B cell (primary cell): Measurements from ENCODE around the gene CSNK1G1. TPM values are rescaled to one million over a fixed set of nuclear protein-coding genes. Genes with fewer than 3 reads are reported as not detected.

ENCODE experiments used
- ATAC-seq: fragments of 200-7000 bp; cut with Tn5 transposase; one replicate; pipeline ENCODE4 v1.10.0; 2021; ENCODE audit warnings: low read depth, mild to moderate bottlenecking, moderate number of reproducible peaks, moderate library complexity
- CTCF ChIA-PET: fragments of 350-600 bp; sonication (Branson Sonifier 250); formaldehyde crosslinking; loops from one replicate; lab custom pipeline; 2021; ENCODE audit warnings: antibody characterized with exemption, inconsistent platforms; lab: Charles Lee
- POLR2A ChIA-PET: fragments of 350-600 bp; sonication (Branson Sonifier 250); formaldehyde crosslinking; loops from one replicate; lab custom pipeline; 2021; ENCODE audit warnings: antibody characterized with exemption; lab: Charles Lee
- DNase-seq: peaks from one replicate; pipeline ENCODE4 v3.0.0; 2013
- H2AFZ ChIP-seq: 2 replicates; pipeline ENCODE4 v1.6.1; 2012; ENCODE audit warnings: mild to moderate bottlenecking, low read depth, low read length; ENCODE audit not compliant: insufficient read depth, poor library complexity, severe bottlenecking
- H3K27ac ChIP-seq, 2 donors: 1 replicate in 1 of 2; 2 replicates in 1 of 2; pipeline ENCODE4 v1.5.1; 2012 to 2013; ENCODE audit warnings: low read length in 2 of 2, mild to moderate bottlenecking in 2 of 2, moderate library complexity in 1 of 2
- H3K27me3 ChIP-seq, 4 experiments: fragments of 200-600 bp in 1 of 4; sonication (generic) in 1 of 4; replicated peaks in 1 of 4; 1 replicate in 2 of 4; 2 replicates in 2 of 4; pipeline versions ENCODE4 v1.6.1 to v1.7.0; 2013 to 2016; ENCODE audit warnings: low read length in 3 of 4, mild to moderate bottlenecking in 2 of 4, mixed read lengths in 1 of 4, moderate library complexity in 1 of 4; ENCODE audit not compliant: insufficient read depth in 4 of 4, control insufficient read depth in 3 of 4; ENCODE audit errors: control extremely low read depth in 1 of 4
- H3K36me3 ChIP-seq, 2 experiments: replicated peaks in 1 of 2; 1 replicate in 1 of 2; 2 replicates in 1 of 2; pipeline versions ENCODE4 v1.6.1 to v1.7.1; 2013; ENCODE audit warnings: low read length in 1 of 2; ENCODE audit not compliant: insufficient read depth in 2 of 2, control insufficient read depth in 1 of 2; ENCODE audit errors: control extremely low read depth in 1 of 2, extremely low read depth in 1 of 2
- H3K4me1 ChIP-seq, 2 donors: fragments of 200-600 bp in 1 of 2; sonication (generic) in 1 of 2; 1 replicate in 1 of 2; 2 replicates in 1 of 2; pipeline versions ENCODE4 v1.5.1 to v1.6.1; 2013 to 2017; ENCODE audit warnings: low read length in 2 of 2; ENCODE audit not compliant: control insufficient read depth in 2 of 2, insufficient read depth in 2 of 2
- H3K4me2 ChIP-seq: replicated peaks from 2 replicates; pipeline ENCODE3; 2012; ENCODE audit warnings: mild to moderate bottlenecking, low read depth, low read length; ENCODE audit not compliant: poor library complexity, severe bottlenecking
- H3K4me3 ChIP-seq, 5 experiments: fragments of 200-600 bp in 1 of 5; sonication (generic) in 1 of 5; 1 replicate in 3 of 5; 2 replicates in 2 of 5; pipeline versions ENCODE4 v1.5.1 to v1.7.0; 2011 to 2016; ENCODE audit warnings: low read length in 4 of 5, mild to moderate bottlenecking in 4 of 5, low read depth in 2 of 5, control low read depth in 1 of 5, moderate library complexity in 1 of 5; ENCODE audit not compliant: insufficient read depth in 1 of 5; ENCODE audit errors: control extremely low read depth in 1 of 5, extremely low read depth in 1 of 5
- H3K79me2 ChIP-seq: fragments of 200-600 bp; sonication (generic); one replicate; pipeline ENCODE4 v1.6.0; 2016; ENCODE audit warnings: low read length; ENCODE audit not compliant: control insufficient read depth, insufficient read depth
- H3K9ac ChIP-seq: fragments of 200-600 bp; sonication (generic); 2 replicates; pipeline ENCODE4 v1.6.1; 2017; ENCODE audit warnings: mild to moderate bottlenecking, low read length, moderate library complexity
- H3K9me3 ChIP-seq, 3 donors: one replicate each; pipeline versions ENCODE4 v1.6.1 to v1.7.1; 2013; ENCODE audit warnings: low read length in 2 of 3; ENCODE audit not compliant: control insufficient read depth in 2 of 3, insufficient read depth in 1 of 3; ENCODE audit errors: control extremely low read depth in 1 of 3
- H4K20me1 ChIP-seq: 2 replicates; pipeline ENCODE4 v1.6.0; 2012; ENCODE audit warnings: mild to moderate bottlenecking, low read length; ENCODE audit not compliant: insufficient read depth, control insufficient read depth, poor library complexity, severe bottlenecking
- H3K27ac Mint-ChIP-seq: one replicate; pipeline ENCODE4 v1.8.0; 2021; ENCODE audit warnings: mixed read lengths
- H3K27me3 Mint-ChIP-seq: one replicate; pipeline ENCODE4 v1.8.0; 2021; ENCODE audit warnings: mixed read lengths
- H3K4me1 Mint-ChIP-seq: one replicate; pipeline ENCODE4 v1.8.0; 2021; ENCODE audit warnings: mixed read lengths
- H3K4me3 Mint-ChIP-seq: one replicate; pipeline ENCODE4 v1.8.0; 2021; ENCODE audit warnings: mixed read lengths
- H3K9me3 Mint-ChIP-seq: one replicate; pipeline ENCODE4 v1.8.0; 2022; ENCODE audit warnings: mixed read lengths; ENCODE audit not compliant: insufficient read depth
- CTCF ChIP-seq: fragments of 200-600 bp; IDR thresholded peaks from one replicate; pipeline ENCODE4 v1.8.0; 2022; ENCODE audit warnings: antibody characterized with exemption, mild to moderate bottlenecking
- EZH2 ChIP-seq: IDR thresholded peaks from 2 replicates; pipeline ENCODE4 v1.6.1; 2012; ENCODE audit warnings: borderline replicate concordance, low read depth, mild to moderate bottlenecking, moderate library complexity, low read length; ENCODE audit not compliant: insufficient read depth, poor library complexity, severe bottlenecking
- WGBS: methylation state at CpG from one replicate; pipeline ENCODE4 v1.1.5; 2013; ENCODE audit warnings: missing lambda C conversion rate; ENCODE audit not compliant: insufficient coverage; 5-methylcytosine and 5-hydroxymethylcytosine counted together
- intact Hi-C: fragments of 100-400 bp; cut with micrococcal nuclease; formaldehyde crosslinking; loops from one replicate; pipeline ENCODE4 v1.10.0; 2022
- polyA plus RNA-seq: library from polyadenylated mRNA; depleted of rRNA; stranded (reverse); fragments of >200 nt; gene quantifications from 2 replicates; pipeline ENCODE4 v1.2.3, GENCODE V29; 2012
- total RNA-seq, 2 donors: library from RNA; stranded (reverse); fragments of 120-200 nt in 1 of 2; gene quantifications; 1 replicate in 1 of 2; 2 replicates in 1 of 2; pipeline versions ENCODE4 v1.2.3 to v1.2.4, GENCODE V29; 2013 to 2022

The CSNK1G1 gene
- total and polyA plus RNA-seq, 2 donors (not counting 1 experiment from before 2014, with no cell fraction given) = 5.2 to 40.3 TPM

GRCh38 chr15:64146885-64147681 is 208.9 kb downstream of the CSNK1G1 start:
- no peaks in the 10 kb centered on the region for H3K9me3 ChIP-seq
- H3K4me3 ChIP-seq = no peak overlapping the region
- intact Hi-C loops = no loop called here
- peaks cover 27 to 42% of the 10 kb centered on the region in 2 donors for H3K4me1 ChIP-seq
- POLR2A ChIA-PET = interaction anchor here (0.5 kb wide), 1 partner anchor 413 kb away, joined by 3 read pairs; no protein-coding TSS in a partner anchor
- peaks cover 10% of the 10 kb centered on the region for H3K79me2 ChIP-seq
- H4K20me1 ChIP-seq = peaks cover 18% of the 10 kb centered on the region
- WGBS = over 99% methylated on average over 24 of the region's 26 CpGs
- no peak overlapping the region for H3K4me2 ChIP-seq
- TF ChIP-seq CTCF (no peak), EZH2 (no peak)
- peaks cover 1 to 29% of the 10 kb centered on the region in 2 experiments for H3K36me3 ChIP-seq
- no peak overlapping the region for H3K9ac ChIP-seq
- no peak for ATAC-seq
- CTCF ChIA-PET = interaction anchor here (1.9 to 2.0 kb wide), 2 partner anchors 10 kb away, joined by 6 to 7 read pairs; no protein-coding TSS in a partner anchor
- Mint-ChIP-seq H3K27ac (no peak overlapping the region), H3K27me3 (no peaks in the 10 kb centered on the region), H3K9me3 (no peaks in the 10 kb centered on the region), H3K4me3 (no peak overlapping the region), H3K4me1 (peaks cover 43% of the 10 kb centered on the region)
- no peak overlapping the region for H2AFZ ChIP-seq
- H3K27ac ChIP-seq = no peak overlapping the region
- no peak for DNase-seq
- no peaks in the 10 kb centered on the region for H3K27me3 ChIP-seq

- Histone ChIP-seq H3K4me3 (no peak overlapping the region), H3K4me2 (no peak overlapping the region), H3K27me3 (no peaks in the 10 kb centered on the region), H2AFZ (no peak overlapping the region), H3K9me3 (no peaks in the 10 kb centered on the region), H3K36me3 (peaks cover 1 to 30% of the 10 kb centered on the region in 2 experiments), H3K9ac (no peak overlapping the region), H3K79me2 (peaks cover 6% of the 10 kb centered on the region), H3K4me1 (peaks cover 27 to 42% of the 10 kb centered on the region in 2 donors), H3K27ac (no peak overlapping the region), H4K20me1 (peaks cover 13% of the 10 kb centered on the region)
- peaks cover 43% of the 10 kb centered on the region for H3K4me1 Mint-ChIP-seq
- ATAC-seq (no peak), DNase-seq (no peak)
- no peaks in the 10 kb centered on the region for H3K27me3 Mint-ChIP-seq
- H3K4me3 Mint-ChIP-seq = no peak overlapping the region
- intact Hi-C loops = no loop called here
- TF ChIP-seq CTCF (no peak), EZH2 (no peak)
- H3K27ac Mint-ChIP-seq = no peak overlapping the region
- H3K9me3 Mint-ChIP-seq = no peaks in the 10 kb centered on the region
- WGBS = 100% methylated on average over 1 of the region's 3 CpGs
- ChIA-PET CTCF (interaction anchor here (1.9 to 2.0 kb wide), 2 partner anchors 9 to 10 kb away, joined by 6 to 7 read pairs; no protein-coding TSS in a partner anchor), POLR2A (interaction anchor here (0.5 kb wide), 1 partner anchor 413 kb away, joined by 3 read pairs; no protein-coding TSS in a partner anchor)
Observed at GRCh38 chr15:64146520-64146884, 209.5 kb downstream of the CSNK1G1 start.
